ENCODE data around the gene CTXN1. TPM values are rescaled to one million over a fixed set of nuclear protein-coding genes. Genes with fewer than 3 reads are reported as not detected.

Gene CTXN1
- total and polyA plus RNA-seq, 2 donors (not counting 3 experiments of a cell fraction or from before 2014, with no cell fraction given): 16.0 to 27.6 TPM

- TF ChIP-seq, protein P1, sequence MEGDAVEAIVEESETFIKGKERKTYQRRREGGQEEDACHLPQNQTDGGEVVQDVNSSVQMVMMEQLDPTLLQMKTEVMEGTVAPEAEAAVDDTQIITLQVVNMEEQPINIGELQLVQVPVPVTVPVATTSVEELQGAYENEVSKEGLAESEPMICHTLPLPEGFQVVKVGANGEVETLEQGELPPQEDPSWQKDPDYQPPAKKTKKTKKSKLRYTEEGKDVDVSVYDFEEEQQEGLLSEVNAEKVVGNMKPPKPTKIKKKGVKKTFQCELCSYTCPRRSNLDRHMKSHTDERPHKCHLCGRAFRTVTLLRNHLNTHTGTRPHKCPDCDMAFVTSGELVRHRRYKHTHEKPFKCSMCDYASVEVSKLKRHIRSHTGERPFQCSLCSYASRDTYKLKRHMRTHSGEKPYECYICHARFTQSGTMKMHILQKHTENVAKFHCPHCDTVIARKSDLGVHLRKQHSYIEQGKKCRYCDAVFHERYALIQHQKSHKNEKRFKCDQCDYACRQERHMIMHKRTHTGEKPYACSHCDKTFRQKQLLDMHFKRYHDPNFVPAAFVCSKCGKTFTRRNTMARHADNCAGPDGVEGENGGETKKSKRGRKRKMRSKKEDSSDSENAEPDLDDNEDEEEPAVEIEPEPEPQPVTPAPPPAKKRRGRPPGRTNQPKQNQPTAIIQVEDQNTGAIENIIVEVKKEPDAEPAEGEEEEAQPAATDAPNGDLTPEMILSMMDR (IDR thresholded peaks at IDR 0.05; ENCODE audit: extremely low read depth in 1 of 2, insufficient read depth in 1 of 2, low read depth in 1 of 2, low read length in 2 of 2): no peak
- TF ChIP-seq EZH2 (IDR thresholded peaks at IDR 0.05; ENCODE audit: borderline replicate concordance, low read depth, low read length, severe bottlenecking) (no peak), MYC (IDR thresholded peaks at IDR 0.05; ENCODE audit: low read depth, low read length) (no peak), JUN (IDR thresholded peaks at IDR 0.05; ENCODE audit: borderline replicate concordance, insufficient read depth, insufficient read length, low read depth) (no peak), GATA2 (IDR thresholded peaks at IDR 0.05; ENCODE audit: insufficient read depth, insufficient read length, low read depth, low read length) (no peak), FOS (IDR thresholded peaks at IDR 0.05; ENCODE audit: borderline replicate concordance, insufficient read depth, low read length) (no peak), POLR2AphosphoS5 (IDR thresholded peaks at IDR 0.05; ENCODE audit: insufficient read depth, low read depth, low read length) (no peak), POLR2A (IDR thresholded peaks at IDR 0.05; ENCODE audit: low read depth, low read length) (no peak)
- TF ChIP-seq, protein P2, sequence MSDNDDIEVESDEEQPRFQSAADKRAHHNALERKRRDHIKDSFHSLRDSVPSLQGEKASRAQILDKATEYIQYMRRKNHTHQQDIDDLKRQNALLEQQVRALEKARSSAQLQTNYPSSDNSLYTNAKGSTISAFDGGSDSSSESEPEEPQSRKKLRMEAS (IDR thresholded peaks at IDR 0.05; ENCODE audit: insufficient read depth, insufficient read length): no peak
- no peak overlapping the region for H3K27ac ChIP-seq (ENCODE audit: insufficient read depth, low read depth, low read length)
- no peaks in the 10 kb centered on the region for H3K9me1 ChIP-seq (replicated peaks; ENCODE audit: control insufficient read depth, extremely low read depth, insufficient read depth, low read length)
- ChIA-PET CTCF (interaction anchor here (0.8 to 2.5 kb wide), 10 partner anchors 11 to 283 kb away, joined by 3 to 25 read pairs (median 5); partner anchors contain the start of gene ELAVL1), POLR2A (no interaction called here)
- peaks cover 14 to 52% of the 10 kb centered on the region in 2 experiments for H3K36me3 ChIP-seq (ENCODE audit: control insufficient read depth in 2 of 2, extremely low read depth in 1 of 2, insufficient read depth in 2 of 2, low read length in 2 of 2)
- H3K27me3 ChIP-seq (ENCODE audit: control insufficient read depth in 2 of 2, insufficient read depth in 2 of 2, low read length in 2 of 2): no peaks in the 10 kb centered on the region
- H3K4me3 ChIP-seq (replicated peaks in 1 of 3; ENCODE audit: insufficient read depth in 1 of 3, low read depth in 1 of 3, low read length in 3 of 3): no peak overlapping the region
- intact Hi-C loops (cut with micrococcal nuclease) (loop anchor here (2.0 kb wide), 1 partner anchor 187 kb away; no protein-coding TSS in a partner anchor), dilution Hi-C loops (cut with MboI; ENCODE audit: extremely low pct_ligation_motif_present, low sequenced_read_pairs) (no loop called here)
- DNase-seq (ENCODE audit: low read depth, low spot score) (no peak), FAIRE-seq (no peak)
- no peaks in the 10 kb centered on the region for H3K79me2 ChIP-seq (ENCODE audit: control insufficient read depth, insufficient read depth, low read length)
- no peaks in the 10 kb centered on the region for H4K20me1 ChIP-seq (replicated peaks; ENCODE audit: control insufficient read depth, extremely low read depth, insufficient read depth, low read length)
- H3K4me1 ChIP-seq (ENCODE audit: control insufficient read depth, extremely low read depth, insufficient read depth, low read length): no peaks in the 10 kb centered on the region
- no TSS peak for BruUV-seq (replicated peaks)
- no peak overlapping the region for H3K4me2 ChIP-seq (ENCODE audit: insufficient read depth, low read length)
- no peak overlapping the region for H2AFZ ChIP-seq (ENCODE audit: low read depth, low read length)
- H3K9ac ChIP-seq (replicated peaks; ENCODE audit: extremely low read depth, insufficient read depth, low read length): no peak overlapping the region
- H3K9me3 ChIP-seq (replicated peaks; ENCODE audit: control insufficient read depth, insufficient read depth, low read length): no peaks in the 10 kb centered on the region
Observed at GRCh38 chr19:7971553-7972520, 45.9 kb upstream of the CTXN1 start.
